Measurements from ENCODE around the gene UGGT2.
"Not testable (repeated sequence)": the region's sequence is repeated elsewhere in the genome, so short reads cannot be mapped to it uniquely, and the experiment has no call there.

UGGT2 gene

DNA sequence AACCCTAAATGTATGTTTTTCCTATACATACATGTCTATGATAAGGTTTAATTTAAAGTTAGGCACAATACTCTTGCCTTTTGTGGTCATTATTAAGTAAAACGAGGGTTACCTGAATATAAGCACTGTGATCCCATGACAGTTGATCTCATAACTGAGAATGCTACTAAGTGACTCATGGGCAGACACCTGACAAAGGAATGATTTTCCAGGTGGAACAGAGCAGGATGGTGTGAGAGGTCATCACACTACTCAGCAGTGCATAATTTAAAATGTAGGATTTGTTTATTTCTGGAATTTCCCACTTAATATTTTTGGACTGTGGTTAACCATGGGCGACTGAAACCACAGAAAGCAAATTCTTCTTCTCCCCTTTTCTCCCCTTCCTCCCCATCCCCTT is 178.9 kb downstream of the UGGT2 start:
- DNase-seq = peak; percentile 24

GRCh38 chr13:95870421-95870820 is 182.8 kb downstream of the UGGT2 start:
- no peak for DNase-seq

DNA sequence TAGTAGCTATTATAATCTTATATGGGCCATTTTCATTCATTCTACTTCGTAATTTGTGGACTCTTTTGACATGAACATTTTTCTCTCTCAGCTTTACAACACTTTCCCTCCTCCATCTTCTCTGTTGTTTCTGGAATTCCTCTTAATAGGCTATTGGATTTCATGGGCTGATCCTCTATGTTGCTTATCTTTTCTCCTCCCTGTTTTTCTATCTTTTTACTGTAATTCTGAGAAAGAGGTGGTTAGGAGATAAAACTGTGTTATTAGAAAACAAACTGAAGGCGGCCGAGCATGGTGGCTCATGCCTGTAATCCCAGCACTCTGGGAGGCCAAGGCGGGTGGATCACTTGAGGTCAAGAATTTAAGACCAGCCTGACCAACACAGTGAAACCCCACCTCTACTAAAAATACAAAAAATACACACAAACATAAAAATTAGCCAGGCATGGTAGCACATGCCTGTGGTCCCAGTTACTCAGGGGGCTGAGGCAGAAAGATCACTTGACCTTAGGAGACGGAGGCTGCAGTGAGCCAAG is 188.1 kb downstream of the UGGT2 start:
- DNase-seq = peak; percentile 73

- DNase-seq = no peak
Measured at GRCh38 chr13:95862408-95862807, 190.8 kb downstream of the UGGT2 start.

- DNase-seq = no peak
Measured at GRCh38 chr13:95861296-95861695, 191.9 kb downstream of the UGGT2 start.

DNA sequence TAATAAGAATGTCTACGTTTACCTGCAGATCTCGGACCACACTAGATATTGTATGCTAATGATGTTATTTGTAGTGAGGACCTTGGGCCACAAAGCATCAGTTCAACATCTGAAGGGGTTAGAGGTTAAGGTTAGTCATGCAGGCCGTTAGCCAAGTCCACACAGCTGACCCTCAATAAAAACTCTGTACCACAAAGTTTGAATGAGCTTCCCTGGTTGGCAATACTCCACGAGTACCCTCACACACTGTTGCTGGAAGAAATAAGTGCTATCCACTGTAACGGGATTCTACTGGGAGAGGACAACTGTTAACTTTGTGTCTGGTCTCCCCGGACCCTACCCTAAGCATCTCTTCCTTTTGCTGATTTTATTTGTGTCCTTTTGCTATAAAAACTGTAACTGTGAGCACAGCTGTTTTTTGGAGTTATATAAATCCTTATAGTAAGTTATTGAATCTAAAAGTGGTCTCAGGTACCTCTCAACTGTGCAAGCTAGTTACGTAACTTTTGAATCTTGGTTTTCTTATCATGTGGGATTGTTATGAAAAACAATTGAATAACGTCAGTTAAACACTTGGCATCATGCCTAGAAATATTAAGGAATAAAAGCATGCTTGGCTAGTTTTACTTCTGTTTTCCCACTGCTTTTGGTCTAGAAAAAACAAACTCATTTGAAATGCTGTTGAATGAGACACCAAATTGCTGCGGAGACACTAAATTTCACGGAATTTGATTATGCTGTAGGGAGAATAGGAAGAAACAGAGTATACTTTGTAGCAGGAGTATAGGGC is 194.7 kb downstream of the UGGT2 start:
- peak; percentile 15 for DNase-seq

- DNase-seq = not testable (repeated sequence)
Measured at GRCh38 chr13:95845656-95846055, 207.5 kb downstream of the UGGT2 start.

DNA sequence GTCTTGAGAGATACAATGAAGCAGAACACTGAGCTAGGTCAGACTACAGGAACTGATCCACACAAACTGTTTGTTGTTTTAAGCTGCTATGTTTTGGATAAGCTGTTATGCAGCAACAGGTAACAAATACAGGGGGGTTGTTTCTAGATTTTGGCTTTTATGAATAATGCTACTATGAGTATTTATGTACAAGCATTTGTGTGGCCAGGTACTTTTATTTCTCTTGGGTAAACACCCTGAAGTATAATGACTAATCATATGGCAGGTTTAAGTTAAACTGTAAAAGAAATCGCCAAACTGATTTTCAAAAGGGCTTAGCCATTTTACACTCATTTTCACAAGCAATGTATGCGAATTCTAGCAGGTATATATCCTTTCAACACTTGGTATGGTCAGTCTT is 210.3 kb downstream of the UGGT2 start:
- no peak for DNase-seq

DNA sequence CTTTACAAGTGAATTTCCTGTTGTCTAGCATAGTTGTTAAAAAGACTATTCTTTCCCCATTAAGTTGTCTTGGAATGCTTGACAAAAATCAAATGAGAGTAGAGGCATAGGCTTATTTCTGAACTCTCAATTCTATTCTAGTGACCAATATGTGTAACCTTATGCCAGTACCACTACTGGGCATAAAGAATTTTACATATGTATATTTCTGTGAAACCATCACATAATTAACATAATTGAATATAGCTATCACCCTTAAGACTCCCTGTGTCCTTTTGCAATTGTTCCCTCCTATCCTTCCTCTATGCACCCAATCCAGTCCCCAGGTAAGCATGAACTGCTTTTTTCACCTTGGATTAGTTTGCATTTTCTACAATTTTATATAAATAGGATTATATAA is 211.3 kb downstream of the UGGT2 start:
- DNase-seq = no peak

DNA sequence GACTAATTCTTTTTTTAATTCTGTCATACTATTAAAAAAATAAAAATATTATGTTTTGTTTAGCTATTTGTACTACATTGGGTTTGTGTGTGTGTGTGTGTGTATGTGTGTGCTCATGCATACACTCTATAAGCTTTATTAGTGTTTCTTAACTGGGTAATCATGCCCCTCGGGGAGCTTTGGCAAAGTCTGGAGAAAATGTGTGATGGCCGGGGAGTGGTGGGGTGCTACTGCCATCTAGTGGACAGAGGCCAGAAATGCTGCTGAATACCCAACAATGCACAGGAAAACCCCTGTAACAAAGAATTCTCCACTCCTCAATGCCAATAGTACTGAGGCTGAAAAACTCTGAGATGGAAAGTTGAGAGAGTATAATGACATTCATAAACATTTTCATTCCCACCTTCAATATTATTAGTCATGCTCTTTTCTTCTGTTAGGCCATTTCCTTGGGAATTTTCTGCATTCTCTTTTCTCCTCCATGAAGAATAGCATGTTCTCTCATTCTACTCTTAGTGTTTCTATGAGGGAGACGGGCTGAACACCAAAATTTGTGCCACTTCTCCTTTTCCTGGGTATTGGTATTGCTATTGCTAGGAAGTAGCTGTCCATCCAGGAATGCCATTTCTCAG is 219.0 kb downstream of the UGGT2 start:
- DNase-seq = peak; percentile 45

DNA sequence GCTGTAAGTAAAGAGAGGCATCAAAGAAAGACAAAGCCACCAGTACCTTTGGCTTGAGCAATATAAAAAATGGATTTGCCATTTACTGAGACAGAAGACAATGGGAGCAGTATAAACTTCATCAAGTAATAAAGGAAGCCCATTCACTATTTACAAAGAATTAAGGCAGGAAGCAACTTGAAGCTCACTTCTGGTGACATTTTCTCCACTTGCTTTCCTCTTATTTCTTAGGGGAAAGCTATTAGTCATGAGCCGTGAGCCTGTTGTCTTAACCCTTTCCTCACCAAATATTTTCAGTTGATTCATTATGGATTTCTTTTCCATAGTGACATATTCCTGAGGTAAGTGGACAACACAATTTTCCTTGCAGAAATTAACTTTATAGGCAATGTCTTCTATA is 219.5 kb downstream of the UGGT2 start:
- no peak for DNase-seq

DNA sequence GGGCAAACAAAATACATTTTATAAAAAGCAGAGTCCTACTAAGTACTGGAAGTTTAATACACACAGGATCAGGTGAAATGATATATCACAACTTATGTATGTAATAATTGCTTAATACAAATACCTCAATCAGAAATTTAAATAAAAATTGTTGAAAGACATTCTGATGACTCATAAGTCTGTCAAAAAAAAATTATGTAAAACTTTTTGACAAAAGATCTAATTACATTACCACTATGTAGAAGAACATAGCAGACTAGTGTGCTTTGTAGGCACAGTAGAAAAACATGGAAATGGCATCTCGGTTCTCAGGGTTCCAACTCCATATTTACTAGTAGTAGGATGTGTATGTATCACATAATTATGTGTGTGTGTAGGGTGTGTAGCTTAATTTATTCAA is 220.1 kb downstream of the UGGT2 start:
- no peak for DNase-seq

DNA sequence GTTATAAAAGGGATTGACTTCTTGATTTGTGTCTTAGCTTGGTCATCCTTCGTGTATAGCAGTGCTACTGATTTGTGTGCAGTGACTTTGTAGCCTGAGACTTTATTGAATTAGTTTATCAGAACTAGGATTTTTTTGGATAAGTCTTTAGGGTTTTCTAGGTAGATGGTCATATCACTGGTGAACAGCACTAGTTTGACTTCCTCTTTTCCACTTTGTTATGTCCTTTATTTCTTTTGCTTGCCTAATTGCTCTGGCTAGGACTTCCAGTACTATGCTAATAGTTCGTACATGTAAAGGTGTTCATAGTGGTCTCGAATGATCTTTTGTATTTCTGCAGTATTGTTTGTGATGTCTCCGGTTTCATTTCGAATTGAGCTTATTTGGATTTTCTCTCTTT is 230.9 kb downstream of the UGGT2 start:
- DNase-seq = no peak

DNA sequence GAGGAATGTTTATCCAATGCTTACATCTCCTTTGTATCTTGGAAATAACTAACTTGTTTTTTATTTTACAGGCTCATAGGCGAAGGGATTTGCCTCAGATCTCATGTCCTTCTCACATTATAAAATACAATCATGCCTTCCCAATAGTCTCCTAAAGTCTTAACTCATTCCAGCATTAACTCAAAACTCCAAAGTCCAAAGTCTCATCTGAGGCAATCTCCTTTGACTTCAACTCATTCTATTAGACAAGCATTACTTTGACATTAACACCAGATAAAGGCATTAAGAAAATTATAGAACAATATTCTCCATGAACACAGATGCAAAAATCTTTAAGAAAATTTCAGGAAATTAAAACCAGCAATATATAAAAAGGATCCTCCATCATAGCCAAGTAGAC is 238.7 kb downstream of the UGGT2 start:
- DNase-seq = no peak

GRCh38 chr13:95813139-95813538 is 240.1 kb downstream of the UGGT2 start:
- no peak for DNase-seq

DNA sequence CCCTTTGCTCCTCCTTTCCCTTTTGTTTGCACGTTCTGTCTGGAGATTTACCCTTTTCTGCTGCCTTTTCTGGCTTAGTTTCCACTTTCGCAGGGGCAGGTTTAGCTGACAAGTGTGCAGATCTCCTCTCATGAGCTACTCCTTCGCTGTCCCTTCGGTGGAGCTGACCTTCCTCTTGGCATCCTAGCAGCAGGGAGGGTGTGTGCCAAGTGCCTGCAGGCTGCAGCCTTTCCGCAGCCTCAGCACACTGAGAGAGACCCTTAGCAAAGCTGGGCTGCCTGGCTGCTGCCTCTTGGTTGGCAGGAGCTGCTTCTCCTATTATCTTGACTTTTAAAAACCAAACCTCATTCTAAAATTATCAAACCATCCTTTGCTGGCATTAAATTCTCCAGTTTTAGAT is 243.8 kb downstream of the UGGT2 start:
- no peak for DNase-seq

- DNase-seq = no peak
Measured at GRCh38 chr13:95805921-95806320, 247.3 kb downstream of the UGGT2 start.

GRCh38 chr13:95801825-95802224 is 251.4 kb downstream of the UGGT2 start:
- no peak for DNase-seq

DNA sequence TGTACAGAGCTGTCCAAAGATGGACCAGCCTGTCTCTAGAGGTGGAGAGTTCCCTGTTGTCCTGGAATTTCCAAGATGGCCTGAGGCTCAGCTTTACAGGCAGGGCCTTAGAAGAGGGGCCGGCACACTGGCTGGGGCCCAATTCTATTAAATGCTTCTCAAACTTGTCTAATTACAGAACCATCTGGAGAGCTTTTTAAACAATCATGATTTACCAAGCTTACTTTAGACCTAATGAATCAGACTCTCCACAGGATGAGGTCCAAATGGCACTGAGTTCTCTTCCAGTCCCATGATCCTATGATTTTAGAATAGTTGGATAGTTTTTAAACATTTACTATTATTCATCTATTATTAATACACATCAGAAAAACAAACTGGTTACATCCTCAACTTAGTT is 252.8 kb downstream of the UGGT2 start:
- DNase-seq = no peak

GRCh38 chr13:95797016-95797415 is 256.2 kb downstream of the UGGT2 start:
- no peak for DNase-seq

- DNase-seq = no peak
Measured at GRCh38 chr13:95793781-95794180, 259.4 kb downstream of the UGGT2 start.

GRCh38 chr13:95793018-95793555 is 260.1 kb downstream of the UGGT2 start:
- DNase-seq = no peak

GRCh38 chr13:95791084-95791722 is 262.0 kb downstream of the UGGT2 start:
- no peak for DNase-seq

- not testable (repeated sequence) for DNase-seq
Measured at GRCh38 chr13:95789315-95789714, 263.9 kb downstream of the UGGT2 start.
